CD8-positive, alpha-beta memory T cell (primary cell): ENCODE data around the gene SIGMAR1. TPM values are rescaled to one million over a fixed set of nuclear protein-coding genes. Genes with fewer than 3 reads are reported as not detected.

ENCODE experiments used
- CTCF ChIA-PET: fragments of 350-600 bp; sonication (Branson Sonifier 250); formaldehyde crosslinking; loops from one replicate; lab custom pipeline; 2021; ENCODE audit warnings: antibody characterized with exemption; lab: Charles Lee
- POLR2A ChIA-PET: fragments of 350-600 bp; sonication (Branson Sonifier 250); formaldehyde crosslinking; loops from one replicate; lab custom pipeline; 2021; ENCODE audit warnings: antibody characterized with exemption; lab: Charles Lee
- DNase-seq, 5 donors: peaks; one replicate each; pipeline versions ENCODE4 v3.0.0 to v3.0.0-alpha.2; 2020 to 2022; ENCODE audit warnings: mixed read lengths in 1 of 5
- H3K27ac ChIP-seq: one replicate; pipeline ENCODE4 v1.7.0; 2013; ENCODE audit warnings: low read depth, mild to moderate bottlenecking, low read length, moderate library complexity
- H3K27me3 ChIP-seq: 2 replicates; pipeline ENCODE4 v1.7.0; 2013; ENCODE audit warnings: low read length, mild to moderate bottlenecking; ENCODE audit not compliant: insufficient read depth, poor library complexity, severe bottlenecking
- H3K36me3 ChIP-seq: 2 replicates; pipeline ENCODE4 v1.7.0; 2013; ENCODE audit warnings: mild to moderate bottlenecking, low read length, moderate library complexity; ENCODE audit not compliant: insufficient read depth
- H3K4me1 ChIP-seq: 2 replicates; pipeline ENCODE4 v1.7.0; 2013; ENCODE audit warnings: mild to moderate bottlenecking, low read length, moderate library complexity; ENCODE audit not compliant: insufficient read depth
- H3K4me3 ChIP-seq: 2 replicates; pipeline ENCODE4 v1.7.0; 2013; ENCODE audit warnings: mild to moderate bottlenecking, low read length
- H3K9me3 ChIP-seq: 2 replicates; pipeline ENCODE4 v1.7.0; 2013; ENCODE audit warnings: mild to moderate bottlenecking, low read length
- H3K27ac Mint-ChIP-seq, 8 donors: one replicate each; pipeline ENCODE4 v1.8.0; 2020 to 2021; ENCODE audit warnings: mixed read lengths in 8 of 8, mild to moderate bottlenecking in 6 of 8, inconsistent platforms in 3 of 8, moderate library complexity in 3 of 8
- H3K27me3 Mint-ChIP-seq, 2 donors: one replicate each; pipeline ENCODE4 v1.8.0; 2020 to 2021; ENCODE audit warnings: mixed read lengths in 2 of 2, mild to moderate bottlenecking in 1 of 2, moderate library complexity in 1 of 2
- H3K36me3 Mint-ChIP-seq, 3 donors: one replicate each; pipeline ENCODE4 v1.8.0; 2020 to 2021; ENCODE audit warnings: mixed read lengths in 3 of 3, inconsistent platforms in 1 of 3, mild to moderate bottlenecking in 1 of 3
- H3K4me1 Mint-ChIP-seq, 3 donors: one replicate each; pipeline ENCODE4 v1.8.0; 2020 to 2021; ENCODE audit warnings: mixed read lengths in 3 of 3, inconsistent platforms in 1 of 3, mild to moderate bottlenecking in 1 of 3
- H3K4me3 Mint-ChIP-seq, 7 donors: one replicate each; pipeline ENCODE4 v1.8.0; 2020 to 2021; ENCODE audit warnings: mixed read lengths in 7 of 7, mild to moderate bottlenecking in 6 of 7, moderate library complexity in 4 of 7, inconsistent platforms in 2 of 7
- H3K9me3 Mint-ChIP-seq, 5 donors: one replicate each; pipeline ENCODE4 v1.8.0; 2020 to 2022; ENCODE audit warnings: mixed read lengths in 5 of 5, mild to moderate bottlenecking in 3 of 5, moderate library complexity in 2 of 5, inconsistent platforms in 1 of 5
- polyA plus RNA-seq: library from polyadenylated mRNA; unstranded; fragments of 300-500 nt; fragmentation: Illumina TruSeq; gene quantifications from one replicate; pipeline ENCODE4 v1.2.3, GENCODE V29; 2021
- total RNA-seq, 2 experiments: library from RNA; stranded (reverse); gene quantifications; one replicate each; pipeline ENCODE4 v1.2.3, GENCODE V29; 2021

The SIGMAR1 gene
- total and polyA plus RNA-seq, 3 experiments from 2014 or later, result 95.4 to 141 (median 138) TPM

GRCh38 chr9:34650816-34651215, 13.2 kb upstream of the SIGMAR1 start:
- POLR2A ChIA-PET, result interaction anchor here (1.3 kb wide), 1 partner anchor 31 kb away, joined by 3 read pairs; the partner anchor contains the start of gene DCTN3
- peaks cover 4 to 55% (median 6%) of the 10 kb centered on the region in 3 donors for H3K36me3 Mint-ChIP-seq

GRCh38 chr9:34648673-34649072, 11.1 kb upstream of the SIGMAR1 start:
- Histone ChIP-seq H3K4me1 (peaks cover 39% of the 10 kb centered on the region), H3K27me3 (no peaks in the 10 kb centered on the region), H3K27ac (no peak overlapping the region), H3K4me3 (no peak overlapping the region), H3K9me3 (no peaks in the 10 kb centered on the region), H3K36me3 (peaks cover 19% of the 10 kb centered on the region)
- Mint-ChIP-seq H3K27me3 (no peaks in the 10 kb centered on the region), H3K9me3 (no peaks in the 10 kb centered on the region), H3K4me1 (peaks cover 43 to 62% (median 52%) of the 10 kb centered on the region in 3 donors), H3K27ac (peak overlapping the region in 5 of 8 donors; percentile 37 to 92 (median 84)), H3K36me3 (peaks cover 4 to 55% (median 6%) of the 10 kb centered on the region in 3 donors), H3K4me3 (peak overlapping the region in 5 of 7 donors; percentile 37 to 64 (median 59))
- ChIA-PET POLR2A (interaction anchor here (3.3 kb wide), 1 partner anchor 12 kb away, joined by 66 read pairs; the partner anchor contains the start of gene SIGMAR1), CTCF (interaction anchor here (0.8 to 8.6 kb wide), 5 partner anchors 12 to 54 kb away, joined by 3 to 141 read pairs (median 27); partner anchors contain the start of genes CCL27 and SIGMAR1)
- DNase-seq, result no peak

More at GRCh38 chr9:34650816-34651215, 13.2 kb upstream of the SIGMAR1 start:
- no peaks in the 10 kb centered on the region for H3K9me3 Mint-ChIP-seq
- peak overlapping the region in 2 of 8 donors; percentile 19 to 27 for H3K27ac Mint-ChIP-seq
- peaks cover 44 to 67% (median 50%) of the 10 kb centered on the region in 3 donors for H3K4me1 Mint-ChIP-seq
- Histone ChIP-seq H3K9me3 (no peaks in the 10 kb centered on the region), H3K4me1 (peaks cover 39% of the 10 kb centered on the region), H3K36me3 (peaks cover 19% of the 10 kb centered on the region), H3K27me3 (no peaks in the 10 kb centered on the region), H3K27ac (no peak overlapping the region), H3K4me3 (no peak overlapping the region)
- no peak overlapping the region for H3K4me3 Mint-ChIP-seq
- no peak for DNase-seq
- peaks cover 0 to 3% of the 10 kb centered on the region in 2 donors for H3K27me3 Mint-ChIP-seq
- CTCF ChIA-PET, result interaction anchor here (0.7 to 7.6 kb wide), 3 partner anchors 14 to 52 kb away, joined by 3 to 54 read pairs (median 3); a partner anchor contains a TSS

DNA sequence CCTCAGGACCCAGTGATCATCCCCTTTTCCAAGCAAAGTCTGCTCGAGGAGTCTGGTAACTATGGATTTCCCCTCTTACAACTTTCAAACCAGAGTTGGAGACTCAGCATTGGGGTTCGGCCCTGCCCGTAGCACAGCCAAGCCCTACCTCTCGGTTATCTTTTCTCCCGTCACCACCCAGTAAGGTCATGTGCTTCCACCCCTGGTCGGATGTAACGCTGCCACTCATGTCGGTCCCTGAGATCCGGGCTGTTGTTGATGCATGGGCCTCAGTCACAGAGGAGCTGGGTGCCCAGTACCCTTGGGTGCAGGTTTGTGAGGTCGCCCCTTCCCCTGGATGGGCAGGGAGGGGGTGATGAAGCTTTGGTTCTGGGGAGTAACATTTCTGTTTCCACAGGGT, 10.1 kb upstream of the SIGMAR1 start:
- POLR2A ChIA-PET, result interaction anchor here (0.6 to 3.3 kb wide), 3 partner anchors 11 to 17 kb away, joined by 3 to 66 read pairs (median 20); partner anchors contain the start of gene SIGMAR1
- peaks cover 34% of the 10 kb centered on the region for H3K4me1 ChIP-seq
- CTCF ChIA-PET, result interaction anchor here (0.7 to 8.6 kb wide), 8 partner anchors 9 to 55 kb away, joined by 3 to 141 read pairs (median 16); partner anchors contain the start of genes CCL27 and SIGMAR1
- peaks cover 19% of the 10 kb centered on the region for H3K36me3 ChIP-seq
- H3K9me3 ChIP-seq, result no peaks in the 10 kb centered on the region
- peak overlapping the region; percentile 83 for H3K27ac ChIP-seq
- peaks cover 4 to 55% (median 6%) of the 10 kb centered on the region in 3 donors for H3K36me3 Mint-ChIP-seq
- H3K27ac Mint-ChIP-seq, result peak overlapping the region; percentile 72 to 93 (median 90)
- peak overlapping the region; percentile 95 for H3K4me3 ChIP-seq
- peak overlapping the region; percentile 90 to 97 (median 93) for H3K4me3 Mint-ChIP-seq
- no peaks in the 10 kb centered on the region for H3K27me3 Mint-ChIP-seq
- no peak for DNase-seq
- H3K27me3 ChIP-seq, result no peaks in the 10 kb centered on the region
- peaks cover 37 to 53% (median 46%) of the 10 kb centered on the region in 3 donors for H3K4me1 Mint-ChIP-seq
- H3K9me3 Mint-ChIP-seq, result no peaks in the 10 kb centered on the region

GRCh38 chr9:34647084-34647403, 9.5 kb upstream of the SIGMAR1 start:
- no peaks in the 10 kb centered on the region for H3K27me3 ChIP-seq
- no peaks in the 10 kb centered on the region for H3K9me3 ChIP-seq
- peak overlapping the region; percentile 72 to 98 (median 91) for H3K27ac Mint-ChIP-seq
- peak overlapping the region; percentile 95 for H3K4me3 ChIP-seq
- ChIA-PET POLR2A (interaction anchor here (1.0 to 3.3 kb wide), 6 partner anchors 9 to 36 kb away, joined by 3 to 66 read pairs (median 6); partner anchors contain the start of genes DCTN3, RPP25L and SIGMAR1), CTCF (interaction anchor here (1.1 to 8.6 kb wide), 14 partner anchors 9 to 56 kb away, joined by 4 to 141 read pairs (median 6); partner anchors contain the start of genes CCL27, DCTN3 and SIGMAR1)
- peaks cover 30% of the 10 kb centered on the region for H3K4me1 ChIP-seq
- DNase-seq, result no peak
- H3K27ac ChIP-seq, result peak overlapping the region; percentile 83
- no peaks in the 10 kb centered on the region for H3K9me3 Mint-ChIP-seq
- peak overlapping the region; percentile 90 to 97 (median 93) for H3K4me3 Mint-ChIP-seq
- H3K4me1 Mint-ChIP-seq, result peaks cover 31 to 47% (median 40%) of the 10 kb centered on the region in 3 donors
- no peaks in the 10 kb centered on the region for H3K27me3 Mint-ChIP-seq
- peaks cover 4 to 53% (median 6%) of the 10 kb centered on the region in 3 donors for H3K36me3 Mint-ChIP-seq
- H3K36me3 ChIP-seq, result peaks cover 19% of the 10 kb centered on the region

- peak; percentile 90 to 98 (median 96) for DNase-seq
- Mint-ChIP-seq H3K27ac (peak within 1 kb of the TSS; percentile 72 to 98 (median 91)), H3K4me1 (peaks cover 31 to 41% (median 36%) of the 10 kb centered on the region in 3 donors), H3K27me3 (no peaks in the 10 kb centered on the region), H3K4me3 (peak within 1 kb of the TSS; percentile 90 to 97 (median 93)), H3K36me3 (peaks cover 4 to 50% (median 6%) of the 10 kb centered on the region in 3 donors), H3K9me3 (no peaks in the 10 kb centered on the region)
- POLR2A ChIA-PET, result interaction anchor here (1.0 to 3.3 kb wide), 7 partner anchors 9 to 35 kb away, joined by 3 to 66 read pairs (median 5); partner anchors contain the start of genes DCTN3, RPP25L and SIGMAR1
- H3K9me3 ChIP-seq, result no peaks in the 10 kb centered on the region
- H3K27me3 ChIP-seq, result no peaks in the 10 kb centered on the region
- peaks cover 30% of the 10 kb centered on the region for H3K4me1 ChIP-seq
- H3K4me3 ChIP-seq, result peak within 1 kb of the TSS; percentile 95
- H3K36me3 ChIP-seq, result peaks cover 19% of the 10 kb centered on the region
- peak within 1 kb of the TSS; percentile 83 for H3K27ac ChIP-seq
- CTCF ChIA-PET, result interaction anchor here (1.1 to 8.6 kb wide), 16 partner anchors 8 to 57 kb away, joined by 3 to 141 read pairs (median 4); partner anchors contain the start of genes CCL27, DCTN3, RPP25L and SIGMAR1
Measured at GRCh38 chr9:34646211-34647083, 8.9 kb upstream of the SIGMAR1 start, which contains the start of gene GALT. Gene GALT (plus strand): TSS chr9:34646675. CDS start chr9:34646705, 30 bp downstream.

DNA sequence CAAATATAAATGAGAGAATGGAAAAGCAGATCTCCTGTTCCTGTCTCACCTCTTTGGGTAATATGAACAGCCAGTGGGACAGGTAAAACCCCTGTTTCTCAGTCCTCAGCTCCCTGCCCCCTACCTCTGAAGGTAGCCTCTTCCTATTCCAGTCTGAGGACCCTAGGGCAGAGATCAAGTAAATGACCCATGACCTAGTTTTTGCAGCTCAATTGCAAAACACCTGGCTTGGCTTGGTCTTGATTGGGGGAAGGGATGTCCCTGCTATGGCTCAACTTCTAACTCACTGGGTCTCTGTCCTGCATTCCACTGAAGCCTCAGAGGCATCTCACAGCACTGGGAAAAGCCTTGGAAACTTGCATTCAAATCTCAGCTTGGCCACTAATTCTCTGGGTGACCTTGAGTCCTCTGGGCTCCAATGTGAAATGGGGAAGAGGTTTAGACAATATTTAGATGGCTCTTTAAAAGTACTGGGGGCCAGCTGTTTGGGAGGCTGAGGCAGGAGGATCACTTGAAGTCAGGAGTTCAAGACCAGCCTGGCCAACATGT, 7.3 kb upstream of the SIGMAR1 start:
- ChIA-PET POLR2A (interaction anchor here (1.2 kb wide), 1 partner anchor 24 kb away, joined by 3 read pairs; the partner anchor contains the start of gene DCTN3), CTCF (interaction anchor here (1.1 to 8.6 kb wide), 7 partner anchors 10 to 57 kb away, joined by 3 to 141 read pairs (median 4); partner anchors contain the start of gene SIGMAR1)
- Histone ChIP-seq H3K9me3 (no peaks in the 10 kb centered on the region), H3K27ac (no peak overlapping the region), H3K36me3 (peaks cover 17% of the 10 kb centered on the region), H3K4me3 (no peak overlapping the region), H3K4me1 (peaks cover 30% of the 10 kb centered on the region), H3K27me3 (no peaks in the 10 kb centered on the region)
- DNase-seq, result no peak
- Mint-ChIP-seq H3K27ac (peak overlapping the region in 1 of 8 donors; percentile 72), H3K4me3 (peak overlapping the region in 1 of 7 donors; percentile 44), H3K36me3 (peaks cover 4 to 35% (median 5%) of the 10 kb centered on the region in 3 donors), H3K4me1 (peaks cover 31 to 36% (median 35%) of the 10 kb centered on the region in 3 donors), H3K27me3 (no peaks in the 10 kb centered on the region), H3K9me3 (no peaks in the 10 kb centered on the region)

GRCh38 chr9:34642679-34643078, 5.1 kb upstream of the SIGMAR1 start:
- peaks cover 22% of the 10 kb centered on the region for H3K4me1 ChIP-seq
- no peaks in the 10 kb centered on the region for H3K36me3 ChIP-seq
- H3K27ac Mint-ChIP-seq, result no peak overlapping the region
- no peak overlapping the region for H3K27ac ChIP-seq
- H3K9me3 ChIP-seq, result no peaks in the 10 kb centered on the region
- peak overlapping the region in 1 of 7 donors; percentile 29 for H3K4me3 Mint-ChIP-seq
- DNase-seq, result no peak
- POLR2A ChIA-PET, result no interaction called here
- no peaks in the 10 kb centered on the region for H3K27me3 ChIP-seq
- peaks cover 27 to 32% (median 31%) of the 10 kb centered on the region in 3 donors for H3K4me1 Mint-ChIP-seq
- H3K27me3 Mint-ChIP-seq, result no peaks in the 10 kb centered on the region
- H3K36me3 Mint-ChIP-seq, result peaks cover 0 to 15% (median 1%) of the 10 kb centered on the region in 3 donors
- no peaks in the 10 kb centered on the region for H3K9me3 Mint-ChIP-seq
- CTCF ChIA-PET, result interaction anchor here (2.5 to 8.6 kb wide), 2 partner anchors 7 to 59 kb away, joined by 11 to 141 read pairs; partner anchors contain the start of gene SIGMAR1
- no peak overlapping the region for H3K4me3 ChIP-seq
